Pancreas (tissue), 10 donors: Measurements from ENCODE around the gene CDC37. TPM values are rescaled to one million over a fixed set of nuclear protein-coding genes. Genes with fewer than 3 reads are reported as not detected.

Source experiments
- ATAC-seq, 4 donors: fragments of 200-7000 bp; cut with Tn5 transposase; one replicate each; pipeline versions ENCODE4 v1.8.0 to v1.9.1; 2020; ENCODE audit warnings: mild to moderate bottlenecking in 4 of 4, moderate library complexity in 4 of 4
- DNase-seq, 6 donors: peaks; one replicate each; pipeline ENCODE4 v3.0.0-alpha.2; 2020
- FAIRE-seq: peaks from 2 replicates; lab custom pipeline; 2012; peaks lifted over from hg19 to GRCh38; lab: Jason Lieb, UNC
- H3K27ac ChIP-seq, 4 donors: fragments of 200-600 bp; sonication (generic); 1 replicate in 3 of 4; 2 replicates in 1 of 4; pipeline versions ENCODE4 v1.5.0 to v1.8.0; 2020
- H3K27me3 ChIP-seq, 4 donors: fragments of 200-600 bp; one replicate each; pipeline ENCODE4 v1.8.0; 2021
- H3K36me3 ChIP-seq, 3 donors: fragments of 200-600 bp; sonication (generic) in 1 of 3; one replicate each; pipeline versions ENCODE4 v1.5.0 to v1.8.0; 2020 to 2021
- H3K4me1 ChIP-seq, 3 donors: fragments of 200-600 bp; one replicate each; pipeline ENCODE4 v1.8.0; 2021
- H3K4me3 ChIP-seq, 4 donors: fragments of 200-600 bp; sonication (generic) in 2 of 4; one replicate each; pipeline versions ENCODE4 v1.5.0 to v1.8.0; 2020 to 2021
- H3K9me3 ChIP-seq, 4 donors: fragments of 200-600 bp; one replicate each; pipeline ENCODE4 v1.8.0; 2021
- CTCF ChIP-seq, 4 donors: fragments of 200-600 bp; sonication (generic) in 3 of 4; IDR thresholded peaks; one replicate each; pipeline versions ENCODE4 v1.5.0 to v1.8.0; 2021; ENCODE audit warnings: antibody characterized with exemption in 4 of 4
- WGBS, 2 donors: extraction: QIAGEN DNeasy Blood & Tissue Kit; methylation state at CpG; one replicate each; pipeline ENCODE4 v1.1.7; 2013; 5-methylcytosine and 5-hydroxymethylcytosine counted together
- intact Hi-C, 3 donors: fragments of 100-400 bp; cut with DNase I; formaldehyde crosslinking; loops; one replicate each; pipeline versions ENCODE4 v1.11.1 to v1.14.2; 2022
- polyA plus RNA-seq, 2 donors: library from polyadenylated mRNA; stranded (reverse); fragments of 200-250 nt; gene quantifications; one replicate each; pipeline ENCODE4 v1.2.3, GENCODE V29; 2013
- total RNA-seq, 6 donors: library from RNA; stranded (reverse); fragmentation: NEBNext Ultra II Directional in 4 of 6; extraction: Animal tissue kit (Norgen Biotek cat#: 25700) in 4 of 6; gene quantifications; one replicate each; pipeline versions ENCODE4 v1.2.1 to v1.2.4, GENCODE V29; 2021 to 2023
- donor health status: healthy with polysubstance abuse.
- donor health status: DM: no; HTN: no; CAD: no; lungs with moderate emphysema.
- donor health status: DM: no; HTN: no; CAD: no.
- donor health status: control.
- donor health status: control.
- donor health status: Bipolar disorder and iron deficiency.
- donor health status: DM: yes; HTN: yes; CAD: no.
- donor health status: DM: no; HTN: no; CAD: no.
- donor health status: DM: no; HTN: no; CAD: no.
- donor health status: DM: yes; HTN: yes; CAD: no.

The CDC37 gene
- total and polyA plus RNA-seq, 8 donors, result 41.3 to 266 (median 55.2) TPM

DNA sequence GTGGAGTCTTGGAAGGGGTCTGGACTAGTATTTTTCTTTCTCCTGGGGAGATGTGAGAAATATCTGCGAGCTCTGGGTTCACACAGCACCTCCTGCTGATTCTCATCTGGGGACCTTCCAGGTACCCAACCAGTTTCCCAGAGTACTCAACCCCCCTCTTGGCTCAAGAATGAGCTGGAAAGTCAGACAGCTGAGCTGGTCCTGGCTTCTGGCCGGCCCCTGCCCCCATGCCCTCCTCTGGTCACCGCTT is 14.8 kb upstream of the CDC37 start:
- 4 to 6% methylated on average over 3 of the region's 3 CpGs for WGBS, 2 donors
- peaks cover 4 to 7% (median 5%) of the 10 kb centered on the region in 3 donors for H3K4me1 ChIP-seq

DNA sequence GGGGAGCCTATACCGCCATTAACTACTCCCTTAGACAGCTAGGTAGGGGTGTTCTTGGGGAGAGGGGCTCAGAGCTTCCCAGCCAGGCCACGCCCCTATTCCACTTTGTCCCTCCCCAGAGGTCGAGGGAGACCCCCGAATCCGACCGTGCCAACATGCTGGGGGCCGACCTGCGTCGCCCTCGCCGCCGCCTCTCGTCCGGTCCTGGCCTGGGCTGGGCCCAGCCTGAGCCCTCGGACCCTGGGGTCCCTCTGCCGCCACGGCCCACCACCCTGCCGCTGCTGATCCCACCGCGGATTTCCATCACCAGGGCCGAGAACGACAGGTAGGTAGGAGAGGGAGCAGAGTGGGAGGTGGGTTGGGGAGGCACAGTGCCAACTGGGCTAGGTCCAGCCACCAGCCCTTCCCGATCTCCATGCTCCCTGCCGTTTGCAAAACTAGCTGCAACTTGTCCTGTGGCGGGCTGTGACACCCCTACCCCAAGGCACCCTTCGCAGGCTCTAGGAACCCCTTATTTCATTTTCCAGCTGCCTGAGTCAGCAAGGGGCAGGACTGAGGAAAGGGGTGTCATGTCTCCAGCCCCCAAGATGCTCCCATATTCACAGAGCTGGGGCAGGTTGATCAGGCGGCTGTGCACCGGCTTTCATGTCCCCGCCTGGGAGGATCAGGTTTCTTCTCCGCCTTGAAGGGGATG is 14.3 kb upstream of the CDC37 start:
- peak in 3 of 6 donors; percentile 54 to 78 (median 61) for DNase-seq
- 4 to 13% methylated on average over 13 to 30 of the region's 30 CpGs for WGBS, 2 donors
- FAIRE-seq, result no peak

More for the DNA sequence above, 14.8 kb upstream of the CDC37 start:
- no peak for ATAC-seq
- Histone ChIP-seq H3K27ac (no peak overlapping the region), H3K4me3 (no peak overlapping the region), H3K9me3 (no peaks in the 10 kb centered on the region), H3K36me3 (no peaks in the 10 kb centered on the region), H3K27me3 (peaks cover 0 to 18% (median 3%) of the 10 kb centered on the region in 4 donors)
- TF ChIP-seq CTCF (IDR thresholded peaks at IDR 0.05), result no peak
- intact Hi-C loops, result no loop called here
- FAIRE-seq, result no peak
- DNase-seq, result no peak

GRCh38 chr19:10416380-10417257 is 13.3 kb upstream of the CDC37 start:
- H3K36me3 ChIP-seq, result no peaks in the 10 kb centered on the region
- ATAC-seq (peak; percentile 87 to 91 (median 89)), FAIRE-seq (no peak), DNase-seq (peak; percentile 85 to 97 (median 94))
- peaks cover 4 to 7% (median 5%) of the 10 kb centered on the region in 3 donors for H3K4me1 ChIP-seq
- H3K4me3 ChIP-seq, result peak overlapping the region; percentile 21 to 49 (median 36)
- TF ChIP-seq CTCF (IDR thresholded peaks at IDR 0.05), result peak; percentile 84 to 93 (median 90)
- H3K9me3 ChIP-seq, result no peaks in the 10 kb centered on the region
- intact Hi-C loops, result no loop called here
- H3K27ac ChIP-seq, result peak overlapping the region; percentile 6 to 55 (median 22)
- whole genome bisulfite sequencing, 2 donors, result 3% methylated on average over 66 to 67 of the region's 67 CpGs
- peaks cover 0 to 18% (median 3%) of the 10 kb centered on the region in 4 donors for H3K27me3 ChIP-seq

More for the DNA sequence above, 14.3 kb upstream of the CDC37 start:
- H3K4me3 ChIP-seq, result no peak overlapping the region
- intact Hi-C loops, result no loop called here
- no peak for TF ChIP-seq CTCF (IDR thresholded peaks at IDR 0.05)
- peaks cover 4 to 7% (median 5%) of the 10 kb centered on the region in 3 donors for H3K4me1 ChIP-seq
- no peaks in the 10 kb centered on the region for H3K9me3 ChIP-seq
- no peak overlapping the region for H3K27ac ChIP-seq
- ATAC-seq, result no peak
- no peaks in the 10 kb centered on the region for H3K36me3 ChIP-seq
- peaks cover 0 to 18% (median 3%) of the 10 kb centered on the region in 4 donors for H3K27me3 ChIP-seq

DNA sequence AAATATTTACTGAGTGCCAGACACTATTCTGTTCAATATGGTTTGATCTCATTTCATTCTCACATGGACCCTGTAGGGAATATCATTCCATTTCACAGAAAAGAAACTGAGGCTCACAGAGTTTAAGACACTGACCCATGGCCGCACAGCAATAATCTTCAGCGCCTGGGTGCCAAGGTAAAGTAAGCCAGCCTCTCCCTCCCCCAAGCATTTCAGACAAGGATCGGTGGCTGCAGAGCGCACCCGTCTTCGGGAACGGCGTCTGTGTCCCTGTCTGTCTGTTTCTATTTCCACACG is 12.7 kb upstream of the CDC37 start:
- Histone ChIP-seq H3K36me3 (no peaks in the 10 kb centered on the region), H3K27me3 (peaks cover 0 to 18% (median 3%) of the 10 kb centered on the region in 4 donors), H3K4me3 (peak overlapping the region; percentile 21 to 49 (median 36)), H3K9me3 (no peaks in the 10 kb centered on the region), H3K27ac (peak overlapping the region in 3 of 4 donors; percentile 6 to 55 (median 23)), H3K4me1 (peaks cover 4 to 7% (median 5%) of the 10 kb centered on the region in 3 donors)
- no peak for TF ChIP-seq CTCF (IDR thresholded peaks at IDR 0.05)
- WGBS, 2 donors, result 2 to 3% methylated on average over 9 of the region's 9 CpGs
- no peak for DNase-seq
- no peak for FAIRE-seq
- intact Hi-C loops, result no loop called here
- peak in 3 of 4 donors; percentile 19 to 33 (median 28) for ATAC-seq
